GM21423 (cell line): ENCODE data around the gene STH.

Experiments
- ATAC-seq: cut with Tn5 transposase; IDR thresholded peaks from one replicate; pipeline ENCODE4 v1.9.1; 2021; ENCODE audit warnings: mild to moderate bottlenecking, moderate library complexity; ENCODE audit not compliant: unreplicated experiment

STH gene

DNA sequence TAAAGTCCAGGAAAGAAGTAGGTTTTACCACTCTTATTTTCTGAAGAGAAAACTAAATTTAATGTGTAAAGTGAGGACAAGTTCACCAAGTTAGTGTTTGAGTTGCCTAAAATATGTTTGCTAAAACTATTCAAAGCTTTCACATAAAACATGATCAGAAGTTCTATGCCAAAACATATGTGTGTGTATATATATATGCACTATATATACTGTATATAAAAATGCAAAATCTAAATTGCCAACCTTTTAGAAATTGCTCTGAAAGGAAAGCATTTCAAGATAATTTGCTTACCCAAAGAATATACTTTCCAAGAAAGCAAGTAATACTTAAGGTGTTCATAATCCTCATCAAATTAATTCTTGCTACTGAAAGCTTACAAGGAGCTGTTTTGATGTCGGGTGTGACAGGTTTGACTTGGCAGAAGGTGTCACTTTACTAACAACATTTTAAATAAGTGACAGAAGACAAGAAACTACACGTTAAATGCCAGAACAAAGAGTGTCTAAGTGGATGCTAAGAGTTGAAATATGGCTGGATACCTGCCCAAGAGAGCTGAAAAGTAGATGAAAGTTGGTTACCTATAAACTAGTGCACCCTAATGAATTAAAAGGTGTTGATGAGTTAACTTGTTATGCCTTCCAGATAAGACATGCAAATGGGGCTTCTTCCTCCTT is 32.3 kb upstream of the STH start:
- ATAC-seq: no peak

GRCh38 chr17:45967378-45967777 is 31.7 kb upstream of the STH start:
- ATAC-seq: no peak

- ATAC-seq: no peak
Measured at GRCh38 chr17:45968732-45969131, 30.3 kb upstream of the STH start.

GRCh38 chr17:45969726-45970125 is 29.3 kb upstream of the STH start:
- no peak for ATAC-seq

- ATAC-seq: no peak
Measured at GRCh38 chr17:45970659-45971058, 28.4 kb upstream of the STH start.

DNA sequence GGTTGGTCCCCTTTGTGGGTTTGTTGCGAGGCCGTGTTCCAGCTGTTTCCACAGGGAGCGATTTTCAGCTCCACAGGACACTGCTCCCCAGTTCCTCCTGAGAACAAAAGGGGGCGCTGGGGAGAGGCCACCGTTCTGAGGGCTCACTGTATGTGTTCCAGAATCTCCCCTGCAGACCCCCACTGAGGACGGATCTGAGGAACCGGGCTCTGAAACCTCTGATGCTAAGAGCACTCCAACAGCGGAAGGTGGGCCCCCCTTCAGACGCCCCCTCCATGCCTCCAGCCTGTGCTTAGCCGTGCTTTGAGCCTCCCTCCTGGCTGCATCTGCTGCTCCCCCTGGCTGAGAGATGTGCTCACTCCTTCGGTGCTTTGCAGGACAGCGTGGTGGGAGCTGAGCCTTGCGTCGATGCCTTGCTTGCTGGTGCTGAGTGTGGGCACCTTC is 27.3 kb upstream of the STH start:
- ATAC-seq: no peak

DNA sequence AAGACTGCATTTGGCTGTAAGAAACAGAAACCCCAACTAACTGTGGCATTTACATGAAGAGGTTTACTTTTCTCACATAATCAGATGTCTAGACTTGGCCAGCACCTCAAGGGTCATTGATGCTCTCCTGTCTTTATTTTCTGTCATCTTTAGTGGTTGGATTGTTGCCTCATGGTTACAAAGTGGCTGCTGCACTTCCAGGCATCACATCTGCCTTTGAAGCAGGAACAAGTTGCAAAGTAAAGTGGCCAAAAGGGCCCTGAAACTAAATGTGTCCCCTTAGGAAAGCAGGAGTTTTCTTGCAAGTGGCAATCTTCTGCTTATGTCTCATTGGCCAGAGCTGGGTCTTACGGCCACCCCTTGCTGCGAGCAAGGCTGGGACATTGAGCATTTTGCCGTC is 26.5 kb upstream of the STH start:
- ATAC-seq: no peak

GRCh38 chr17:45973099-45973780 is 25.8 kb upstream of the STH start:
- ATAC-seq: no peak

DNA sequence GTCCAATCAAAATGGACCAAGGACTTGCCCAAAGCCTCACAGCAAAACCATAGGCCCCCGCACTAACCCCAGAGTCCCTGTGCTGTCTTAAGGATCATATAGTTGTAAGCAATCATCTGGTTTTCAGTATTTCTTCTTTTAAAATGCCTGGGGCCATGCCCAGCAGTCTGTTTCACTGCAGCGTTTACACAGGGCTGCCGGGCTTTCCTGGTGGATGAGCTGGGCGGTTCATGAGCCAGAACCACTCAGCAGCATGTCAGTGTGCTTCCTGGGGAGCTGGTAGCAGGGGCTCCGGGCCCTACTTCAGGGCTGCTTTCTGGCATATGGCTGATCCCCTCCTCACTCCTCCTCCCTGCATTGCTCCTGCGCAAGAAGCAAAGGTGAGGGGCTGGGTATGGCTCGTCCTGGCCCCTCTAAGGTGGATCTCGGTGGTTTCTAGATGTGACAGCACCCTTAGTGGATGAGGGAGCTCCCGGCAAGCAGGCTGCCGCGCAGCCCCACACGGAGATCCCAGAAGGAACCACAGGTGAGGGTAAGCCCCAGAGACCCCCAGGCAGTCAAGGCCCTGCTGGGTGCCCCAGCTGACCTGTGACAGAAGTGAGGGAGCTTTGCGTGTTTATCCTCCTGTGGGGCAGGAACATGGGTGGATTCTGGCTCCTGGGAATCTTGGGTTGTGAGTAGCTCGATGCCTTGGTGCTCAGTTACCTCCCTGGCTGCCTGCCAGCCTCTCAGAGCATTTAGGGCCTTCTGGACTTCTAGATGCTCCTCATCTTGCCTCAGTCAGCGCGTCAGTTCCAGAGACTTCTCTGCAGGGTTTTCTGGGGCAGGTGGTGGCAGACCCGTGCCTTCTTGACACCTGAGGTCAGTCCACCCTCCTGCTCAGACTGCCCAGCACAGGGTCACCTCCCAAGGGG is 24.8 kb upstream of the STH start:
- ATAC-seq: no peak

DNA sequence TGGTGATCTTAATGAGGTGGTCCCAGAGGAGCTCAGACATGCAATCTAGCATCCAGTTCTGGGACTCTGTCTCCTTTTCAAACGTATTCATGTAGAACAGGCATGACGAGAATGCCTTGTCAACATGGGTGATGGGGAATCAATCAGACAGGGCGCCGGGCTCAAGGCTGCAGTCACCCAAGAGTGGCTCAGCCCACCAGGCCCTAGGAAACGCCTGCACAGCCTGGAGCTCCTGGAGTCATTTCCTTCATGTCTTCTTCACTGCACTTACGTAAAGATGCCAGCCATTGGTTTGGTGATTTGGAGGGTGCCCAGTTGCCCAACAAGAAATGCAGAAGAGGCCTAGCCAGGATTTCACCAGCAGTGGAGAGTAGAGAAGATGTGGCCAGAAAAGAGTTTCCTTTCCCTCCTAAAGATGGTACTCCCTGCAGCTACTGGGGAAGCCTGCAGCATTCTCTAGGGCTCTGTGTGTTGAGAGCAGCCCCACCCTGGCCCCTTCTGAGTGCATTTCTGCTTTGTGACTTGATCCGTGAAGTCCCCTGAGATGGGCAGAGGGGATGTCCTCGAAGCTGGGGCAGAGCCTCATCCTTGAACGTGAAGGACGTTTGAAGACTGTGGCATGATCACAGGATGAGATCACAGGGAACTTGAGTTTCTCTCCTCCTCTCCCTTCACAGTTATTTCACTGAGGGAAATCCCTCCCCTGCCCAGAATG is 24.0 kb upstream of the STH start:
- ATAC-seq: no peak

DNA sequence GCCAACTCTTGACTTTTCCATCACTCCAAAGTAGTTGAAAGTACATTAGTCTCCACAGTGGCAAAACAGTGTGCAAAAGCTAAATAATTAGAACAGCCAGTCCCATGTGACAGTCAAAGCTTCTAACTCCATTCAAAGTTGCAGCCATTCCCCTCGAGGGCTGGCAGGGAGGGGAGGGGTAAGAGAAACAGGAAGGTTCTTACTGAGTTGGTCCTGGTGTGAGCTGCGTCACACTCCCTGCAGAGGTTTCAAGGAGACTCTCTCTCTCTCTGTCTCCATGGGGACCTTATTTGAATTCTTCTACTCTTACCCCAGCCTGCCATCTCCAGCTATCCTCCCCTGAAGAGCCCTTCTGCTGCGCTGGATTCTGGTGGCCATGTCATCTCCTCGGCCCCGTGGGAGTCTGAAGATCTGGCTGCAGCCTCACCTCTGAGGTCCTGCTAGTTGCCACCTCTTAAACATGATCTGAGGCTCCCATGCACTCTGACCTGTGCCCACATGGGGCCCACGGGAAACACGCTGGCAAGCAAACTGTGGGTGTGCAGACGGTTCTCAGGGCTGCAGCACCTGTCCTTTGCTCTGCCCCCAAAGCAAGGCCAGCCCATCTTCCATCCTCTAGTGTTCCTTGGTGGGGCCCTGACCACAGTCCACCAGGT is 23.3 kb upstream of the STH start:
- ATAC-seq: no peak

- no peak for ATAC-seq
Measured at GRCh38 chr17:45976391-45976754, 22.7 kb upstream of the STH start.

- no peak for ATAC-seq
Measured at GRCh38 chr17:45976755-45977505, 22.1 kb upstream of the STH start.

DNA sequence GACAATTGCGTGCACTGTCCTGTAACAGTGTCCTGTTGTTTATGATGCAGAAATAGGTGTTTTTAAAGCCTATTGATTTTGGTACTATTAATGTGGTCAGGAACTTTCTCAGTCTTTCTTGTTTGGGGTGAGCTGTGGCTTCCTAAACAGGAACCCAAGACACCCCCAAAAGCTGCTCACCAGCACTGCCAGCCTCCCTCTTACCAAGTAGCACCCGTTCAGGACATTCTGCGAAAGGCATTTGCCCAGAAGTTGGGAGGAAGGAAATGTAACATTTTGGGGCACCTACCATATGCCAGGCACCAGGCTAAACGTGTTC is 21.6 kb upstream of the STH start:
- ATAC-seq: no peak

DNA sequence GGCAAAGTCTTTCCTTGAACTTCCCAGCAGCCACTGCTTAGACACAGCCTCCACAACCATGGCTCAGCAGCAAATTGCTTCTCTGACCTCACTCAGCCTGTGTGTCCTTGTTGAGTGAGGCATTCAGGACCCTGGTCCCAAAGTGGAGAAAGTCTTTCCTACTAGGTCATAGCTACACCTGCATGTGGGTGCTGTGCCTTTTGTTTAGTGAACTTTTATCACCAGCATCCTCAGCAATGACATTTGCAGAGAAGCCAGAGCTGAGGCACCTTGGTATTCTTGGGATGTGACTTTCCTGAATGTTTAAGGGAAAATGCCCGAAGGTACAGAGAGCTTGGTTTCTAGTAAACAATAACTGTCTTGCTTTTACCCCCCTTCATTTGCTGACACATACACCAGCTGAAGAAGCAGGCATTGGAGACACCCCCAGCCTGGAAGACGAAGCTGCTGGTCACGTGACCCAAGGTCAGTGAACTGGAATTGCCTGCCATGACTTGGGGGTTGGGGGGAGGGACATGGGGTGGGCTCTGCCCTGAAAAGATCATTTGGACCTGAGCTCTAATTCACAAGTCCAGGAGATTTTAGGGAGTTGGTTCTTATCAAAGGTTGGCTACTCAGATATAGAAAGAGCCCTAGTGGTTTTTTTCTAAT is 20.9 kb upstream of the STH start:
- no peak for ATAC-seq

DNA sequence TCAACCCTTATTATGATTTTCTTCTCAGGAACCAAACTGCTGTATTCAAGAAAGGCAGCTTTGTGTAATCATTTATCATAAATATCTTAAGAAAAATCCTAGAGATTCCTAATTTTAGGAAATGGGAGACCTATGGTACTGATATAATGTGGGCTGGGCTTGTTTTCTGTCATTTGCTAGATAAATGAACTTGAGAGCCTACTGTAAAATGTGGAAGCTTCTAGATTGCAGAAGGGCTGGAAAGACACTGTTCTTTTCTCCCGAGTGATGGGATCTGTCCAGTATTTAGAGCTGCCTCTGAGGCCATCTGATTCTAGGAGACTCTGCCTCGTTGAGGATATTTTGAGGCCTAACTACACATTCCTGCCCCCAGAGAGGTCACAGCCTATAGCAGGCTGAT is 19.9 kb upstream of the STH start:
- ATAC-seq: no peak

DNA sequence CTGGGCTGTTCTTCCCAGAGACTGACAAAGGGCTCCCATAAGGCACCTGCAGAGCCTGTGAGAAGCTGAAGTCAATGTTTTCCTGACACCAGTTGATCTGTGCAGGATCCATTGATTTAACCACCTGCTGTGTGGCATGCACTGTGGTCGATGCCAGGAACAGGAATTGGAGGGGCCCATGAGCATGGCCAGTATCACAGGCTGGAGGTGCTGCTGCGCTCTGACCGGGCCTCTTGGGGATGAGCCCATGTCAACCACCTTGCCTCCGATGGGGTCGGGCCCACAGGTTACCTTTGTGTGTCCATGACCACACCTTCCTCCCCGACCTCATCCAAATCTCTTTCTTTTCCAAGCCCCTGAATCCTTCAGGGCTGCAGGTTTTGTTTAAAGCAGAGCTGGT is 18.2 kb upstream of the STH start:
- ATAC-seq: no peak

DNA sequence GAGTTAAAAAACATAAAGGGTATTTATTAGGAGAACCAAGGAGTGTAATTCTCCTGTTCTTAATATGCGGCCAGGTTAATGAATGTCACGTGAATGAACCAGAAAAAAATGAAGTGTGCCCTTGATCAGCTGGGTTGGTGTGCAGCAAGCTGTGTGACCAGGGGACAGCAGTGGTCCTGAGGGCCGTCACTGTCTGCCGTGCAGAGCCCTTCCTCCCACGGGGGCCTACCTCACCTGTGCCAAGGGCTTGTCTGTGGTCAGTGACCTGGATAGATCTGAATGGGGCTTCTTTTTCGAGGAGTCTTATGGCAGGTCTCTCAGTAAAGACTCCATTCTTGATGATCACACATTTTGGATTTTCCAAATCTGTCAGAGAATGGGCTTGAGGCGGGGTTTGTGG is 17.7 kb upstream of the STH start:
- ATAC-seq: no peak

- ATAC-seq: no peak
Measured at GRCh38 chr17:45982791-45983613, 16.0 kb upstream of the STH start.
